SK-N-SH treated with all-trans-retinoic acid at 6 μM for 48 hours (cell line): ENCODE results near the gene S100A6.

Source experiments
- ATAC-seq: fragments of 200-7000 bp; cut with Tn5 transposase; 3 replicates; pipeline ENCODE4 v1.9.1; 2020; ENCODE audit warnings: mild to moderate bottlenecking, moderate library complexity
- ARNTL ChIP-seq: fragments of 450-650 bp; formaldehyde crosslinking; IDR thresholded peaks from 2 replicates; pipeline ENCODE4 v1.5.0; 2020; ENCODE audit warnings: low read depth, mild to moderate bottlenecking, moderate library complexity, borderline replicate concordance
- BACH2 ChIP-seq: fragments of 250-450 bp; sonication (Bioruptor Pico); IDR thresholded peaks from 2 replicates; pipeline ENCODE4 v1.9.0; 2021; ENCODE audit warnings: mild to moderate bottlenecking, borderline replicate concordance
- CSDC2 ChIP-seq: fragments of 250-450 bp; sonication (Bioruptor Pico); IDR thresholded peaks from 2 replicates; pipeline ENCODE4 v1.5.0; 2020; ENCODE audit warnings: mild to moderate bottlenecking, moderate library complexity
- ESRRG ChIP-seq: fragments of 250-450 bp; sonication (Bioruptor Pico); IDR thresholded peaks from 2 replicates; pipeline ENCODE4 v1.6.1; 2021; ENCODE audit warnings: mild to moderate bottlenecking
- GLIS3 ChIP-seq: fragments of 250-450 bp; sonication (Bioruptor Pico); IDR thresholded peaks from 2 replicates; pipeline ENCODE4 v1.5.0; 2020; ENCODE audit warnings: mild to moderate bottlenecking, moderate library complexity
- ISL1 ChIP-seq: fragments of 250-450 bp; sonication (Bioruptor Pico); IDR thresholded peaks from 2 replicates; pipeline ENCODE4 v2.1.2; 2022; ENCODE audit warnings: mild to moderate bottlenecking, moderate library complexity
- OSR1 ChIP-seq: fragments of 250-450 bp; sonication (Bioruptor Pico); IDR thresholded peaks from 2 replicates; pipeline ENCODE4 v1.8.0; 2022; ENCODE audit warnings: moderate library complexity, mild to moderate bottlenecking, inconsistent platforms
- PPARA ChIP-seq: fragments of 250-450 bp; sonication (Bioruptor Pico); IDR thresholded peaks from 2 replicates; pipeline ENCODE4 v1.5.0; 2020; ENCODE audit warnings: mild to moderate bottlenecking, borderline replicate concordance
- RARB ChIP-seq: fragments of 250-450 bp; sonication (Bioruptor Pico); IDR thresholded peaks from 2 replicates; pipeline ENCODE4 v1.8.0; 2021; ENCODE audit warnings: mild to moderate bottlenecking, moderate library complexity
- SNAI2 ChIP-seq: fragments of 250-450 bp; sonication (Bioruptor Pico); IDR thresholded peaks from 2 replicates; pipeline ENCODE4 v1.5.0; 2020; ENCODE audit warnings: mild to moderate bottlenecking, moderate library complexity
- TCF4 ChIP-seq: fragments of 250-450 bp; sonication (Bioruptor Pico); IDR thresholded peaks from 2 replicates; pipeline ENCODE4 v1.8.0; 2021; ENCODE audit warnings: mild to moderate bottlenecking, moderate library complexity, borderline replicate concordance
- ZC3H10 ChIP-seq: fragments of 250-450 bp; sonication (Bioruptor Pico); IDR thresholded peaks from 2 replicates; pipeline ENCODE4 v1.5.1; 2021; ENCODE audit warnings: mild to moderate bottlenecking, moderate library complexity
- ZFP3 ChIP-seq: fragments of 250-450 bp; sonication (Bioruptor Pico); IDR thresholded peaks from 2 replicates; pipeline ENCODE4 v1.5.0; 2020; ENCODE audit warnings: mild to moderate bottlenecking, moderate library complexity
- ZFP30 ChIP-seq: fragments of 450-650 bp; formaldehyde crosslinking; IDR thresholded peaks from 2 replicates; pipeline ENCODE4 v1.5.0; 2022; ENCODE audit warnings: mild to moderate bottlenecking, moderate library complexity
- ZNF565 ChIP-seq: fragments of 450-650 bp; formaldehyde crosslinking; conservative IDR thresholded peaks from 2 replicates; pipeline ENCODE4 v1.5.0; 2020; ENCODE audit warnings: low read depth, mild to moderate bottlenecking, moderate library complexity
- ZNF70 ChIP-seq: fragments of 450-650 bp; formaldehyde crosslinking; IDR thresholded peaks from 2 replicates; pipeline ENCODE4 v1.5.0; 2020; ENCODE audit warnings: mild to moderate bottlenecking, moderate library complexity
- ZNF8 ChIP-seq: fragments of 450-650 bp; formaldehyde crosslinking; IDR thresholded peaks from 2 replicates; pipeline ENCODE4 v1.5.0; 2020; ENCODE audit warnings: mild to moderate bottlenecking, moderate library complexity
- TF ChIP-seq, protein P1 (sequence below): fragments of 250-450 bp; sonication (Bioruptor Pico); IDR thresholded peaks from 2 replicates; pipeline ENCODE4 v1.8.0; 2021; ENCODE audit warnings: low read depth, mild to moderate bottlenecking, moderate library complexity, borderline replicate concordance
- TF ChIP-seq, protein P2 (sequence below): fragments of 250-450 bp; sonication (Bioruptor Pico); IDR thresholded peaks from 2 replicates; pipeline ENCODE4 v1.8.0; 2020; ENCODE audit warnings: mild to moderate bottlenecking, moderate library complexity, borderline replicate concordance
- TF ChIP-seq, protein P3 (sequence below): fragments of 250-450 bp; sonication (Bioruptor Pico); IDR thresholded peaks from 2 replicates; pipeline ENCODE4 v1.5.0; 2020; ENCODE audit warnings: mild to moderate bottlenecking, moderate library complexity
- TF ChIP-seq, protein P4 (sequence below): fragments of 250-450 bp; sonication (Bioruptor Pico); IDR thresholded peaks from 2 replicates; pipeline ENCODE4 v1.5.1; 2021; ENCODE audit warnings: mild to moderate bottlenecking, moderate library complexity
- TF ChIP-seq, protein P5 (sequence below): fragments of 250-450 bp; sonication (Bioruptor Pico); IDR thresholded peaks from 2 replicates; pipeline ENCODE4 v1.5.1; 2020; ENCODE audit warnings: low read depth, mild to moderate bottlenecking, moderate library complexity

Gene S100A6

DNA sequence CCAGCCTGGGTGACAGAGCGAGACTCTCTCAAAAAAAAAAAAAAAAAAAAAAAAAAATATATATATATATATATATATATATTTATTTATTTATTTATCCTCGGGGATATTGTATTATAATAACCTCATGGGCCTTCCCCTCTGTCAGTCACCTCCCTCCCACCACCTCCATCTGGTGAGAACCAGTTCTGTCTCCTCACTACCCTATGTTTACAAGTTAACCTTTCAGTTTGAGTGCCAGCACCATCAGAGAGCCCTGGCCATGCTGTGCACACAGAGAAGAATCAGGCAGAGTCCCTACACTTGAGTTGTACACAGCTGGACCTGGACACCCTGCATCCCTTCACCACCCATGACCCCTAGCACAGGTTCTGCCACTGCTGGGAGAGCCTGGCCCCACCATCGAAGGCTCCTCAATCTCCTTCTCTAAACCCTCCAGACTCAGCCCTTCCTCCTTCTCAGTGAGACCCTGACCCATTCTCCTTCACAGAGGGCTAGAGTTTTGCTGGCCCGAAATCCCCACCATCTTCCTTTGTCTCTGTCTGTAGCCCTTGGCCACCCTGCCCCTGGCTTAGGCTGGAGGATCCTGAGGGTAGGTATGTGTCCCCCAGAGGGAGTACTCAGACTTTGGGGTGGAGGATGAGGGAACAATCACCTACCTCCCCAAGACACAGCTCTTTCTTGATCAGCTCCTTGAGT is 3.8 kb upstream of the S100A6 start (continued):
- TF ChIP-seq, protein P1, sequence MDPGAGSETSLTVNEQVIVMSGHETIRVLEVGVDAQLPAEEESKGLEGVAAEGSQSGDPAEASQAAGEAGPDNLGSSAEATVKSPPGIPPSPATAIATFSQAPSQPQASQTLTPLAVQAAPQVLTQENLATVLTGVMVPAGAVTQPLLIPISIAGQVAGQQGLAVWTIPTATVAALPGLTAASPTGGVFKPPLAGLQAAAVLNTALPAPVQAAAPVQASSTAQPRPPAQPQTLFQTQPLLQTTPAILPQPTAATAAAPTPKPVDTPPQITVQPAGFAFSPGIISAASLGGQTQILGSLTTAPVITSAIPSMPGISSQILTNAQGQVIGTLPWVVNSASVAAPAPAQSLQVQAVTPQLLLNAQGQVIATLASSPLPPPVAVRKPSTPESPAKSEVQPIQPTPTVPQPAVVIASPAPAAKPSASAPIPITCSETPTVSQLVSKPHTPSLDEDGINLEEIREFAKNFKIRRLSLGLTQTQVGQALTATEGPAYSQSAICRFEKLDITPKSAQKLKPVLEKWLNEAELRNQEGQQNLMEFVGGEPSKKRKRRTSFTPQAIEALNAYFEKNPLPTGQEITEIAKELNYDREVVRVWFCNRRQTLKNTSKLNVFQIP (CRISPR knock-in tag), result no peak
- TF ChIP-seq ARNTL (CRISPR knock-in tag) (no peak), ESRRG (CRISPR knock-in tag) (no peak), ISL1 (CRISPR knock-in tag) (no peak), SNAI2 (CRISPR knock-in tag) (no peak), OSR1 (CRISPR knock-in tag) (no peak), PPARA (CRISPR knock-in tag) (no peak)
- TF ChIP-seq, protein P2, sequence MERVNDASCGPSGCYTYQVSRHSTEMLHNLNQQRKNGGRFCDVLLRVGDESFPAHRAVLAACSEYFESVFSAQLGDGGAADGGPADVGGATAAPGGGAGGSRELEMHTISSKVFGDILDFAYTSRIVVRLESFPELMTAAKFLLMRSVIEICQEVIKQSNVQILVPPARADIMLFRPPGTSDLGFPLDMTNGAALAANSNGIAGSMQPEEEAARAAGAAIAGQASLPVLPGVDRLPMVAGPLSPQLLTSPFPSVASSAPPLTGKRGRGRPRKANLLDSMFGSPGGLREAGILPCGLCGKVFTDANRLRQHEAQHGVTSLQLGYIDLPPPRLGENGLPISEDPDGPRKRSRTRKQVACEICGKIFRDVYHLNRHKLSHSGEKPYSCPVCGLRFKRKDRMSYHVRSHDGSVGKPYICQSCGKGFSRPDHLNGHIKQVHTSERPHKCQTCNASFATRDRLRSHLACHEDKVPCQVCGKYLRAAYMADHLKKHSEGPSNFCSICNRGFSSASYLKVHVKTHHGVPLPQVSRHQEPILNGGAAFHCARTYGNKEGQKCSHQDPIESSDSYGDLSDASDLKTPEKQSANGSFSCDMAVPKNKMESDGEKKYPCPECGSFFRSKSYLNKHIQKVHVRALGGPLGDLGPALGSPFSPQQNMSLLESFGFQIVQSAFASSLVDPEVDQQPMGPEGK (CRISPR knock-in tag), result no peak

DNA sequence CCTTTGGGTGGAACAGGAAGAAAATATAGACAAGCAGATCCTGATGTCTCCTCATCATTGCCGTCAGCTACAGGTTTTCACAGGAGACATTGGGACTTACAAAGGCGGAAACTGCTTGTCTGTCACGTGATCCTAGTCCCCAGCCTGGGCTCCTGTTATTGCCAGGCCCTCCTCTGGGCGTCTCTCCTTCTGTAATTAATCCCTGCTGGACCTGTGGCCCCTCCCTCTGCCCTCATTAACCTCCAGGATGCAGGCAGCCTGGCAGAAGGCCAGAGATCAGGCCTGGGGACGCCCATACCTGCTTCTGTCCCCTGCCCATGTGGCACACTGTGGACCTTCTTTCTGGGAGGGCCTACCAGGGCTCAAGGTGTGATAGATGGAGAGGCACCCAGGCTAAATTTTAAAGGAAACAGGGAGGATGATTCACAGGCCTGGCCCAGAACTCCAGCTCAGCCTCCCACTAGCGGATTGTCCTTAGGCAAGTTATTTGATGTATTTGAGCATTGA is 2.6 kb upstream of the S100A6 start:
- TF ChIP-seq ISL1 (CRISPR knock-in tag) (no peak), ARNTL (CRISPR knock-in tag) (no peak), ZC3H10 (CRISPR knock-in tag) (no peak), PPARA (CRISPR knock-in tag) (no peak), SNAI2 (CRISPR knock-in tag) (no peak), ZNF8 (CRISPR knock-in tag) (no peak), ZFP3 (no peak), OSR1 (CRISPR knock-in tag) (no peak), CSDC2 (no peak), ZFP30 (no peak)
- TF ChIP-seq, protein P3, sequence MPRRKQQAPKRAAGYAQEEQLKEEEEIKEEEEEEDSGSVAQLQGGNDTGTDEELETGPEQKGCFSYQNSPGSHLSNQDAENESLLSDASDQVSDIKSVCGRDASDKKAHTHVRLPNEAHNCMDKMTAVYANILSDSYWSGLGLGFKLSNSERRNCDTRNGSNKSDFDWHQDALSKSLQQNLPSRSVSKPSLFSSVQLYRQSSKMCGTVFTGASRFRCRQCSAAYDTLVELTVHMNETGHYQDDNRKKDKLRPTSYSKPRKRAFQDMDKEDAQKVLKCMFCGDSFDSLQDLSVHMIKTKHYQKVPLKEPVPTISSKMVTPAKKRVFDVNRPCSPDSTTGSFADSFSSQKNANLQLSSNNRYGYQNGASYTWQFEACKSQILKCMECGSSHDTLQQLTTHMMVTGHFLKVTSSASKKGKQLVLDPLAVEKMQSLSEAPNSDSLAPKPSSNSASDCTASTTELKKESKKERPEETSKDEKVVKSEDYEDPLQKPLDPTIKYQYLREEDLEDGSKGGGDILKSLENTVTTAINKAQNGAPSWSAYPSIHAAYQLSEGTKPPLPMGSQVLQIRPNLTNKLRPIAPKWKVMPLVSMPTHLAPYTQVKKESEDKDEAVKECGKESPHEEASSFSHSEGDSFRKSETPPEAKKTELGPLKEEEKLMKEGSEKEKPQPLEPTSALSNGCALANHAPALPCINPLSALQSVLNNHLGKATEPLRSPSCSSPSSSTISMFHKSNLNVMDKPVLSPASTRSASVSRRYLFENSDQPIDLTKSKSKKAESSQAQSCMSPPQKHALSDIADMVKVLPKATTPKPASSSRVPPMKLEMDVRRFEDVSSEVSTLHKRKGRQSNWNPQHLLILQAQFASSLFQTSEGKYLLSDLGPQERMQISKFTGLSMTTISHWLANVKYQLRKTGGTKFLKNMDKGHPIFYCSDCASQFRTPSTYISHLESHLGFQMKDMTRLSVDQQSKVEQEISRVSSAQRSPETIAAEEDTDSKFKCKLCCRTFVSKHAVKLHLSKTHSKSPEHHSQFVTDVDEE (CRISPR knock-in tag), result no peak
- TF ChIP-seq, protein P4, sequence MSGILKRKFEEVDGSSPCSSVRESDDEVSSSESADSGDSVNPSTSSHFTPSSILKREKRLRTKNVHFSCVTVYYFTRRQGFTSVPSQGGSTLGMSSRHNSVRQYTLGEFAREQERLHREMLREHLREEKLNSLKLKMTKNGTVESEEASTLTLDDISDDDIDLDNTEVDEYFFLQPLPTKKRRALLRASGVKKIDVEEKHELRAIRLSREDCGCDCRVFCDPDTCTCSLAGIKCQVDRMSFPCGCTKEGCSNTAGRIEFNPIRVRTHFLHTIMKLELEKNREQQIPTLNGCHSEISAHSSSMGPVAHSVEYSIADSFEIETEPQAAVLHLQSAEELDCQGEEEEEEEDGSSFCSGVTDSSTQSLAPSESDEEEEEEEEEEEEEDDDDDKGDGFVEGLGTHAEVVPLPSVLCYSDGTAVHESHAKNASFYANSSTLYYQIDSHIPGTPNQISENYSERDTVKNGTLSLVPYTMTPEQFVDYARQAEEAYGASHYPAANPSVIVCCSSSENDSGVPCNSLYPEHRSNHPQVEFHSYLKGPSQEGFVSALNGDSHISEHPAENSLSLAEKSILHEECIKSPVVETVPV (CRISPR knock-in tag), result no peak
- TF ChIP-seq, protein P5, sequence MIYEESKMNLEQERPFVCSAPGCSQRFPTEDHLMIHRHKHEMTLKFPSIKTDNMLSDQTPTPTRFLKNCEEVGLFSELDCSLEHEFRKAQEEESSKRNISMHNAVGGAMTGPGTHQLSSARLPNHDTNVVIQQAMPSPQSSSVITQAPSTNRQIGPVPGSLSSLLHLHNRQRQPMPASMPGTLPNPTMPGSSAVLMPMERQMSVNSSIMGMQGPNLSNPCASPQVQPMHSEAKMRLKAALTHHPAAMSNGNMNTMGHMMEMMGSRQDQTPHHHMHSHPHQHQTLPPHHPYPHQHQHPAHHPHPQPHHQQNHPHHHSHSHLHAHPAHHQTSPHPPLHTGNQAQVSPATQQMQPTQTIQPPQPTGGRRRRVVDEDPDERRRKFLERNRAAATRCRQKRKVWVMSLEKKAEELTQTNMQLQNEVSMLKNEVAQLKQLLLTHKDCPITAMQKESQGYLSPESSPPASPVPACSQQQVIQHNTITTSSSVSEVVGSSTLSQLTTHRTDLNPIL (CRISPR knock-in tag), result no peak
- no peak for ATAC-seq

DNA sequence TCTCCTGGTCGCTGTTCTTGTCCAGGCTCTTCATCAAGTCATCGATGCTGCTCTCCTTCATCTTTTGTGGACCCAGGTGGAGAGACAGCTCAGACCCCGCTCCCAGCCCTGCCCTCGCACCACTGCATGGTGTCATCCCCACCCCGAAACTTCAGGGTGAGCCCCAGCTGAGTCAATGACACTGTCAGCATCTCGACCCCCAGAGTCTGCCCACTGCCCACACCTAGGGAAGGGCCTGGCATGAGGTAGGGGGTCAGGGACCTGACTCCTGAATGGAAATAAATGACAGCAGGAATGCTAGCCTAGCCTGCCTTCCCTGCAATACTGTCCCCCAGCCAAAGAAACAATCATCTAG is 1.6 kb upstream of the S100A6 start:
- TF ChIP-seq ISL1 (CRISPR knock-in tag) (no peak), TCF4 (CRISPR knock-in tag) (no peak), BACH2 (CRISPR knock-in tag) (no peak), RARB (CRISPR knock-in tag) (no peak), ZNF565 (CRISPR knock-in tag) (no peak), GLIS3 (no peak), ZNF8 (CRISPR knock-in tag) (no peak), ZNF70 (CRISPR knock-in tag) (no peak), OSR1 (CRISPR knock-in tag) (no peak), PPARA (CRISPR knock-in tag) (no peak)
- TF ChIP-seq, protein P1 (CRISPR knock-in tag), result no peak
- TF ChIP-seq, protein P3 (CRISPR knock-in tag), result no peak
- ATAC-seq, result no peak
